GM13977 (cell line): ENCODE data around the gene ATP6V1B1.

ENCODE experiments used
- DNase-seq: peaks from one replicate; pipeline ENCODE4 v3.0.0; 2012; ENCODE audit warnings: low spot score
- in situ Hi-C: fragments of 300-500 bp; cut with MboI; formaldehyde crosslinking; loops from one replicate; pipeline ENCODE4 v1.12.0; 2022; ENCODE audit warnings: low sequenced_read_pairs, low pct_unique_long_range_greater_than_20kb, mixed read lengths, inconsistent platforms; ENCODE audit not compliant: unreplicated experiment
- TF ChIP-seq, protein P1 (sequence below): IDR thresholded peaks from 2 replicates; pipeline ENCODE4 v1.5.1; 2012; ENCODE audit warnings: mild to moderate bottlenecking, control low read depth; ENCODE audit not compliant: insufficient read depth; ENCODE audit errors: extremely low read depth, missing control alignments

ATP6V1B1 gene

DNA sequence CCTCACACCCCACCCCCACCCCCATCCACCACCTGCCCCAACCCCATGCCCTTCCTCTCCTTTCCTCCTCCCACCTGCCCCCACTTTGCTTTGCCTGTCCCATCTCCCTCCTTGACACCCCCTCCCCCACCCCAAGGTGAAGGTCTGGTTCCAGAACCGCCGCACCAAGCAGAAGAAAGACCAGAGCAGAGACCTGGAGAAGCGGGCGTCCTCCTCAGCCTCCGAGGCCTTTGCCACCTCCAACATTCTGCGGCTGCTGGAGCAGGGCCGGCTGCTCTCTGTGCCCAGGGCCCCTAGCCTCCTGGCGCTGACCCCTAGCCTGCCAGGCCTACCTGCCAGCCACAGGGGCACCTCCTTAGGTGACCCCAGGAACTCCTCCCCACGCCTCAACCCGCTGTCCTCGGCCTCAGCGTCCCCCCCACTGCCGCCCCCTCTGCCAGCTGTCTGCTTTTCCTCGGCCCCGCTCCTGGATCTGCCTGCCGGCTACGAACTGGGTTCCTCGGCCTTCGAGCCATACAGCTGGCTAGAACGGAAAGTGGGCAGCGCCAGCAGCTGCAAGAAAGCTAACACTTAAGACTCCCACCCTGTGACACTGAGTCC lies 3.0 kb upstream of the ATP6V1B1 start:
- no peak for DNase-seq
- in situ Hi-C loops, result no loop called here
- TF ChIP-seq, protein P1, sequence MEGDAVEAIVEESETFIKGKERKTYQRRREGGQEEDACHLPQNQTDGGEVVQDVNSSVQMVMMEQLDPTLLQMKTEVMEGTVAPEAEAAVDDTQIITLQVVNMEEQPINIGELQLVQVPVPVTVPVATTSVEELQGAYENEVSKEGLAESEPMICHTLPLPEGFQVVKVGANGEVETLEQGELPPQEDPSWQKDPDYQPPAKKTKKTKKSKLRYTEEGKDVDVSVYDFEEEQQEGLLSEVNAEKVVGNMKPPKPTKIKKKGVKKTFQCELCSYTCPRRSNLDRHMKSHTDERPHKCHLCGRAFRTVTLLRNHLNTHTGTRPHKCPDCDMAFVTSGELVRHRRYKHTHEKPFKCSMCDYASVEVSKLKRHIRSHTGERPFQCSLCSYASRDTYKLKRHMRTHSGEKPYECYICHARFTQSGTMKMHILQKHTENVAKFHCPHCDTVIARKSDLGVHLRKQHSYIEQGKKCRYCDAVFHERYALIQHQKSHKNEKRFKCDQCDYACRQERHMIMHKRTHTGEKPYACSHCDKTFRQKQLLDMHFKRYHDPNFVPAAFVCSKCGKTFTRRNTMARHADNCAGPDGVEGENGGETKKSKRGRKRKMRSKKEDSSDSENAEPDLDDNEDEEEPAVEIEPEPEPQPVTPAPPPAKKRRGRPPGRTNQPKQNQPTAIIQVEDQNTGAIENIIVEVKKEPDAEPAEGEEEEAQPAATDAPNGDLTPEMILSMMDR, result no peak

DNA sequence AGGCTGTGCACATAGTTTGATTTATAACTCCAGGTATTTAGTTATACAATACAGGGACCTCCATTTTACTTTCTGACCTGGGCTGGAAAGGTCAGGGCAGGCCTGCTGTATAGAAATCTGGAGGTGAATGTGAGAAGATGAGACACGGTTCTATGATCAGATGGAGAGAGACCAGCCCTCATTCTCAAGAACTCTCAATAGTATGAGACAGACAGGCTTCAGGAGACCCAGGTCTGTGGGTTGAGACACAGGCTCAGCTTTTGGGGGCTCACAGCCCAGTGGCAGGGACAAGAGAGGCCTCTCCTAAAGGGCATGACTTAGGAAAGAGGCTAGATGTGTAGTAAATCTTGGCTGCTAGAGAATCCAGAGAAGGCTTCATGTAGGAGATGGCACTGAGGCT lies 719 bp upstream of the ATP6V1B1 start:
- TF ChIP-seq, protein P1, result no peak
- no peak for DNase-seq
- in situ Hi-C loops, result no loop called here

DNA sequence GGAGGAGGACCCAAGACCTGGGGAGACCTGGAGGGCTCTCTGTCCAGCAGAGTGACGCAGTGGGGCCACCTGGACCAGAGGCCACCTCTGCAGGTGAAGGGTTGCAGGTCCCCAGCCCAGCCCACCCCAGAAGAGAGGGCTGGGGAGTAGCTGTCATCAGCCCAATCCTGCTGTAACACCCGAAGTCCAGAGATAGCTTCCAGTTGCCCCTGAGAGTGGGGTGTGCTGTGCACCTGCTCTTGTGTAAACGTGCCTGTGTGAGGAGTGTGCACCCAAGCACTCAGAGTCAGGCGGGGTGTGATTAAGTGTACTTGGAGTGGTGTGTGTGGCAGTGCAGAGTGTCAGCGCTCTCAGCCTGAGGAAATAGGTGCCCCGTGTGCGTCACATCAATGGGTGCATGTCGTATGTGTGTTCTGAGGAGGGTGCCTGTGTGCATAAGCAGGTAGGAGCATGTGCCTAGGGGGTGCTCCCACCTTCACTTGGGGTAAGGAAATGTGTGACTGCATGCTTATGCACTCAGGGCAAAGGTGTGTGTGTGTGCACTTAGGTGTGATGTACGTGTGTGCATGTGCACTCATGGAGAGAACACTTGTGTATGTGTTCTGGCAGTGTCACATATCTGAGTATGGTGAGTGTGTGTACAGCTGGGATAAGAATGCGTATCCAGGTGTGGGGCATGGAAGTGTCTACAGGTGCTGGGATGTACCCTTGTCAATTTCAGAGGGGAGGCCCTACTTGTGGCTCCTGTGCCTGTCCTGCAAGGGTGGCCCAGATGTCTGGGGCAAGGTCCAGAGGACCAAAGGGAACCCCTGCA lies 672 bp downstream of the ATP6V1B1 start:
- no peak for DNase-seq
- in situ Hi-C loops, result no loop called here
- TF ChIP-seq, protein P1, result no peak

DNA sequence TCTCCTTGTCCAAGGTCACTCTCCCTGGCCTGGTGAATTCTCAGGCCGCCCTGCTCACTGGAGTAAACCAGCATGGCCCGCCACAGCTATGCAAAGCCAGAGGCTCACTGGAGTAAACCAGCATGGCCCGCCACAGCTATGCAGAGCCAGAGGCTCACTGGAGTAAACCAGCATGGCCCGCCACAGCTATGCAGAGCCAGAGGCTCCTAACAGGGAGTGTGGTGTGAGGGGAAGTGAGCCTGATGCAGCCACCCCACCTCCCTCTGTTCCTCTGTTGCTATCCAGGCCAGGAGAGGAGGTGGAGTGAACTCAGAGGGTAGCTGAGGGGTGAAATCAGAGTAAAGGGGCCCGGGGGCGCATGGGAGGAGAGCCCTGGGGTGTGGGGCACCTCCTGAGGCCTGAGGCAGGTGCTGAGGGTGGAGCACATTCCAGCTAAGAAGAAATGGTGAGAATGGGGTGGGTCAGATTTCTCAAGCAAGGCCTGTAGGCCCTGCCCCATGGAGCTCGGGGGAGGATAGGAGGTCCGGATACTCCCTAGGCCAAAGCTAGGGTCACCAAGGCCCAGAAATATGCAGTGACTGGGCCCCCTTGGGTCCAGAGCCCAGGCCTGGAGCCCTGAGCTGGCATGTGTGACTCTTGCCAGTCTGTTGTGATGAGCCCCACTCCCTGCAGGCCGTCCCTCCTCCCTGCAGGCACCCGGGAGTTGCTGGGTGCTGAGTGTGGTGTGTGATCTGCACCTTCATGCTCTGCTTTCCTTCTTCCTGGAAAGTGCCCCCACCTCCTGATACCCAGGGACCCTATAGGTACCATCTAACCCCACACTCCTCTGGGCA lies 1.5 kb downstream of the ATP6V1B1 start:
- in situ Hi-C loops, result no loop called here
- DNase-seq, result no peak
- TF ChIP-seq, protein P1, result no peak

DNA sequence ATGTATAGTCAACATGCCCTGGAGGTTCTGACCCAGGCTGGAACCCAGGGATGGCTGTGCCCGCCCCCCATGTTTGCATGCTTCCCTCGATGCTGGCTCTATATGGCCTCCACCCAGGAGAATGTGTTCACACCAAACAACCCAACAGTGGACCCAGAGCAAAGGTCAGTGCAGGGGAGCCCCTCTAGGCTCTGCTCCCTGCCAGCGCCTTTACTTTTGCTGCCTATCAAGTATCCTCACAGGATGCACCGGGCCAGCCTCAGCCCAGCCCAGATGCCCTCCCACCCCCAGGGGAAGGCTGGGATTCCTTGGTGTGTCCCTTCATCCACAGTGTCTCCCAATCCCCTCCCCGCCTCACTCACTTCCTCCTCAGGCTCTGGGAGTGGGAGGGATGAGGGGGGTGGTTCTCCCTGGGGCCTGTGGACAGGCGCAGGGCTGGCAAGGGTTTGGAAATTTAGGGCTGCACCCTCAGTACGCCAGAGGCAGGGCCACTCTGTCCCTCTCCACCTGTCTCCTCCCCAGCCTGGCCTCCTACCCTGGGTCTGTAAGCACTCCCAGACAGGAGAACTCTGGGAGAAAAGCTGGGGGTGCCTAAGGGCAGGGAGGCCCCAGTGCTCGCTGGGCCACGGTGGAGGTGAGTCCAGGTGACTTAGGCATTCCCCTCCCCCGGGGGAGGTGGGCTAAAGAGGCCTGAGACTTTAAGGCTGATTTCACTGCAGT lies 2.3 kb downstream of the ATP6V1B1 start:
- TF ChIP-seq, protein P1, result no peak
- no peak for DNase-seq
- in situ Hi-C loops, result no loop called here

DNA sequence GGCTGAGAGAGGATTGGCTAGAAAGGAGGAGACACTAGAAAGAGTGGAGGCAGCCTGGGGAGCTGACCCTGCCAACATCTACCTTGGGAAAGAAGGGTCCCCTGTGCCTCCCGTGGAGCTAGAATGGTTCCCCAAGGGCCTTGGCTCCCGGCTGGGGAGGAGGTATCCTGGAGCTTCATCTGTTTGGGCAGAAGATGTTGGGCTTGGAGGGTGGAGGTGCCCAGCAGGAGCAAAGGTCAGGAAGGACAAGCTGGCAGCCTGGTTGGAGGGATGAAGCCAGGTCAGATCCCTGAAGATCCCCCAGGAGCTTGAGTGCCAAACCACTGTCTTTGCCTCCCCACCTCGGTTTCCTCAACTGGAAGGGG lies 2.9 kb downstream of the ATP6V1B1 start:
- TF ChIP-seq, protein P1, result no peak
- no peak for DNase-seq
- in situ Hi-C loops, result no loop called here
